Testis (tissue), 2 donors: ENCODE data around the gene H6PD.

Experiments
- POLR2A ChIP-seq: fragments of 450-650 bp; IDR thresholded peaks from one replicate; pipeline ENCODE4 v1.6.1; 2017; ENCODE audit warnings: antibody characterized with exemption, mild to moderate bottlenecking, moderate library complexity
- TF ChIP-seq, protein P1 (sequence below), 3 experiments: fragments of 450-650 bp in 2 of 3; fragments of 200-600 bp in 1 of 3; sonication (generic) in 1 of 3; IDR thresholded peaks; one replicate each; pipeline ENCODE4 v1.5.1; 2016 to 2019; ENCODE audit warnings: antibody characterized with exemption in 3 of 3, mild to moderate bottlenecking in 2 of 3, moderate library complexity in 1 of 3

- TF ChIP-seq, protein P1, sequence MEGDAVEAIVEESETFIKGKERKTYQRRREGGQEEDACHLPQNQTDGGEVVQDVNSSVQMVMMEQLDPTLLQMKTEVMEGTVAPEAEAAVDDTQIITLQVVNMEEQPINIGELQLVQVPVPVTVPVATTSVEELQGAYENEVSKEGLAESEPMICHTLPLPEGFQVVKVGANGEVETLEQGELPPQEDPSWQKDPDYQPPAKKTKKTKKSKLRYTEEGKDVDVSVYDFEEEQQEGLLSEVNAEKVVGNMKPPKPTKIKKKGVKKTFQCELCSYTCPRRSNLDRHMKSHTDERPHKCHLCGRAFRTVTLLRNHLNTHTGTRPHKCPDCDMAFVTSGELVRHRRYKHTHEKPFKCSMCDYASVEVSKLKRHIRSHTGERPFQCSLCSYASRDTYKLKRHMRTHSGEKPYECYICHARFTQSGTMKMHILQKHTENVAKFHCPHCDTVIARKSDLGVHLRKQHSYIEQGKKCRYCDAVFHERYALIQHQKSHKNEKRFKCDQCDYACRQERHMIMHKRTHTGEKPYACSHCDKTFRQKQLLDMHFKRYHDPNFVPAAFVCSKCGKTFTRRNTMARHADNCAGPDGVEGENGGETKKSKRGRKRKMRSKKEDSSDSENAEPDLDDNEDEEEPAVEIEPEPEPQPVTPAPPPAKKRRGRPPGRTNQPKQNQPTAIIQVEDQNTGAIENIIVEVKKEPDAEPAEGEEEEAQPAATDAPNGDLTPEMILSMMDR (IDR thresholded peaks at IDR 0.05): no peak
- no peak for TF ChIP-seq POLR2A
These were observed 70.6 kb downstream of the H6PD start for GRCh38 chr1:9305216-9305615.
